GM18517 (cell line): ENCODE data around the gene ORAI2.

Experiments used
- ATAC-seq: cut with Tn5 transposase; IDR thresholded peaks from one replicate; pipeline ENCODE4 v1.9.1; 2021; ENCODE audit warnings: mild to moderate bottlenecking, moderate library complexity; ENCODE audit not compliant: unreplicated experiment

ORAI2 gene

GRCh38 chr7:102413611-102414010, 19.8 kb upstream of the ORAI2 start:
- no peak for ATAC-seq

DNA sequence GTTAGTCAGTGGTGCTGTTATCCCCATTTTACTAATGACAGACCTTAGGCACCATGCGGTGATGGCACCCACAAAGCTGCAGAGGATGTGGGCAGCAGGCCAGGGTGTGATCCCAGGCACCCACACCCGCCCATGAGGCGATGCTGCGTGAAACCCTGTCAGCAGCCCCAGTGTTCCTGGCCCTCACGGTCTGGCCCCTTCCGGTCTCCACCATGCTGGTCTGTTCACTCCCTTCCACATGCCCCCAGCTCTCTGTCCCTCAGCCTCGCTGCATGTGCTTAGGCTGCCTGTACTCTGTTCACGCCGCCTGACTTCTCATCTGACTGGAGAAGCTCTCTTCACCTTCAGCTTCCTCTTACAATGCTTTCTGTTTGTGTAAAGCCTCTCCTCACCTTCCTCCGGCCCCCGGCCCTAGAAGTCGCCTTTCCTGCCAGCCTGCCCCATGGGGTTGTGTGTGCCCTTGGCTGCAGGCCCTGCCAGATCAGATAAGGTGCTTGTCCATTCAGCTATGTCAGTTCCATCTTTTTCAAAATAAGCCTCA, 17.6 kb upstream of the ORAI2 start:
- no peak for ATAC-seq

DNA sequence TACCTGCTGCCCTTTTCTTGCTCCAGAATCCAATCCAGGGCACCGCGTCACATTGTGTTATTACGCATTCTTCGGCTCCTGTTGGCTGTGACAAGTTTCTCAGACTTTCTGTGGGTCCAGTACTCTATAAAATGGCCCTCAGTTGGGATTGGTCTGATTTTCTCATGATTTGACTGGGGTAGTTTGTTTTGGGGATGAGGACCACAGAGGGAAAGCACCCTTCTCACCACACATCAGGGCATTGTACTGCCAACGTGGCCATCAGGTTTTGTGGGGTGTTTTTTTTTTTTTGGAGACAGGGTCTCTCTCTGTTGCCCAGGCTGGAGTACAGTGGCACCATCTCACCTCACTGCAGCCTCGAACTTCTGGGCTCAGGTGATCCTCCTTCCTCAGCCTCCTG, 17.0 kb upstream of the ORAI2 start:
- ATAC-seq = no peak

- no peak for ATAC-seq
Measured at GRCh38 chr7:102417105-102417504, 16.3 kb upstream of the ORAI2 start.

DNA sequence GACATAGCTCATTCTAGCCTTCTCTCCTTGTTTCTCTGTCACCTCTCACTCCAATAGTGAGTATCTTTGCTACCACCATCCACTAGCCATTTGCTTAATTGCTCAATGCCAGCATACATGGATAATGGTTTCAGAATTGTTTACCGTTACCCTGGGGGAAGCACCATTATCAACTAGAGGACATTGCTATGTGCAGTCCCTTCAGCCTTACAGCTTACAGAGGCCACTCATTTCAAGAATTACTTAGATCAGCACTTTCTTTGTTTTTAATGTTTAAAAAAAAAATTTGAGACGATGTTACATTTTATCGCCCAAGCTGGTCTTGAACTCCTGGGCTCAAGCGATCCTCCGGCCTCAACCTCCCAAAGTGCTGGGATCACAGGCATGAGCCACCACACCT, 14.8 kb upstream of the ORAI2 start:
- ATAC-seq = no peak

DNA sequence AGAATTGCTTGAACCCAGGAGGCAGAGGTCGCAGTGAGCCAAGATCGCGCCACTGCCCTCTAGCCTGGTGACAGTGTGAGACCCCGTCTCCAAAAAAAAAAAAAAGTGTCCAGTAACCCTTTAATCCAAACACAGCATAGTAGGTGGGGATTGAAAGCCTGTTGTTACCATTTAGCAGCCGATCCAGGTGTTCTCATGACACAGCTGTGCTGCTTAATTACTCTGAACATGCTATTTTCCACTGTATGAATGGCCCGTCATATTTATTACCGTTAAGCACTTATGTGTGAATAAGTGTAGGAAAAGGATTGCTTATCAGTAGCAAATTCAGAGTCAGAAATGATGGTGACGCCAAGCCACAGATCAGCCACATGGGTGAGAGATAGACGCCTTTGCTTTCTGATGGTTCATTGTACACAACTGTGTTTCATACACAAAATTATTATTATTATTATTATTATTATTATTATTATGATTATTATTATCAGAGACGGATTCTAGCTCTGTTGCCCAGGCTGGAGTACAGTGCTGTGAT, 11.6 kb upstream of the ORAI2 start:
- no peak for ATAC-seq

DNA sequence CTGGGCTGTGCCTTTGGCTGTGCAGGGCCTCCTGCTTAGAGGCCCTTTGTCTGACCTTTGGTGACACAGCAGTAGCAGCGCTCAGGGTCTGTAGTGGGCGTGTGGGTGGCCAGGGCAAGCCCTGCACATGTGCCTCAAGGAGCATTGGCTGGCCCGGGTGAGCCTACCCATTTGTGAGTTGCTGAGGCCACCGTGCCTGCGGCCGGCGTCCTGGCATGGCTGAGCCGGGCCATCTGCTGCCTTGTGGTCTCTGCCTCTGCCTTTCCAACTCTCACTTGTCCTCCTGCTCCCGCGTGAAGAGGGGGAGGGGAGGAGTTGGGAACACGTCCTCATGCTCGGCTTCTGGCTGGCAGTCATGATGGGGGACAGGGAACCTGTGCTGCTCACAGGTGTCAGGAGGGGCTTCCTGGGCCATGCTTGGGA, 9.2 kb upstream of the ORAI2 start:
- no peak for ATAC-seq

DNA sequence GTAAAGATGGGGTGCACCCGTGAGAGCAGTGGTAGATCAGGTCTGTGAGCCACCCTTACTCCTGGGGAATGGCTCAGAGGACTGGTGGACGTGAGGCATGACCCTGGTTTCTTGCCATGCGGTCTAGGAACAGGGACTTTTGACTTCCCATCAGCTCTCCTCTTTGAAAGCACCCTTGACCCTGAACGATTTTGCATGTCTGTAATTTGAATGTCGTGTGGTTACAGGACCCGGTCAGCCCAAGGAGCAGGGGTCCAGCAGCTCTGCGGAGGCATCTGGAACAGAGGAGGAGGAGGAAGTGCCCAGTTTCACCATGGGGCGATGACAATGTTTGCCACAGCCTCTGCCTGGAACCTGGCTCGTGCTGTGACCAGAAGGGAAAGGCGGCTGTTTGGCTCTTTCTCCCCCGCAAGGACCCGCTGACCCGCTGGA, 8.6 kb upstream of the ORAI2 start:
- no peak for ATAC-seq

DNA sequence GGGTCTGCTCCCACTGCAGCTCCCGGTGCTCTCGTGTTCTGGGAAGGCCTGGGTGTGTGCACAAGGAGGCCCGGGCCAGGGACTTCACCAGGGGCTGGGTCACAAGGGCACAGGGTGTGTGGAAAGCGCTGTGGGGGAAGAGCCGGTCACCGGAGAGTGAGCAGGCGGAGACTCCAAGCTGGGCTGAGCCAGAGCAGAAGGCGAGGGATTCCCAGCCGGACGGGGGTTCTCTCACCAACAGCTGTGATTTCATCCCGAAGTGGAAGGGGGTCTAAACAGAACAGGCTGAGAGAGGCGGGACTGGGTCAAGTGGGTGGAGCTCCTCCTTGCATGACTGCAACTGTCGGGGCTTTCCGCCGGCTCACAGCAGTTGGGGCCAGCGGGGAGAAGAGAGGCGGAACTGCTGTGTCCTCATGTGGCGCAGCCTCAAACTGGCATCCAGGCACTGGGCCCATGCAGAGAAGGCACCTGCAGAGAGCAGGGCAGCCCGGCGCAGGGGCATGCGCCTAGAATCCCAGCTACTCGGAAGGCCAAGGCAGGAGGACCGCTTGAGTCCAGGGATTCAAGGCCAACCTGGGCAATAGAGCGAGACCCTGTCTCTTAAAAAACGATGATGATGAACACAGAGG, 7.6 kb upstream of the ORAI2 start:
- peak; percentile 64 for ATAC-seq

GRCh38 chr7:102426268-102427018, 6.9 kb upstream of the ORAI2 start:
- peak; percentile 57 for ATAC-seq

DNA sequence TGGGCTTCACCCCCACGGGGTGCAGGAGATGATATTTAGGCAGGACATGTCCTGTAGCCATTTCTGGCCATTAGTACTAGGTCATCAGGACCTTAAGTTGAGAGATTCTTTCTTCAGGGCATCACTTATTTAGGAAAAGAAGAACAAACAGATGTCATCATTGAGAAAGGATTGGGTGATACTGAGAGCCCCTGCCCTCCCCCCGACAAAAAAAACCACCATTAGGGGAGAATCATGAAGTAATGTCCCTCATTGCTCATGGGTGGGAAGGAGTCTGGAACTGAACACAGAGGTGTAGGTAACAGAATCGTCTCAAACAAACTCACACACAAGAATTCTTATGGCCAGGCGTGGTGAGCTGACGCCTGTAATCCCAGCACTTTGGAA, 6.4 kb upstream of the ORAI2 start:
- ATAC-seq = no peak

DNA sequence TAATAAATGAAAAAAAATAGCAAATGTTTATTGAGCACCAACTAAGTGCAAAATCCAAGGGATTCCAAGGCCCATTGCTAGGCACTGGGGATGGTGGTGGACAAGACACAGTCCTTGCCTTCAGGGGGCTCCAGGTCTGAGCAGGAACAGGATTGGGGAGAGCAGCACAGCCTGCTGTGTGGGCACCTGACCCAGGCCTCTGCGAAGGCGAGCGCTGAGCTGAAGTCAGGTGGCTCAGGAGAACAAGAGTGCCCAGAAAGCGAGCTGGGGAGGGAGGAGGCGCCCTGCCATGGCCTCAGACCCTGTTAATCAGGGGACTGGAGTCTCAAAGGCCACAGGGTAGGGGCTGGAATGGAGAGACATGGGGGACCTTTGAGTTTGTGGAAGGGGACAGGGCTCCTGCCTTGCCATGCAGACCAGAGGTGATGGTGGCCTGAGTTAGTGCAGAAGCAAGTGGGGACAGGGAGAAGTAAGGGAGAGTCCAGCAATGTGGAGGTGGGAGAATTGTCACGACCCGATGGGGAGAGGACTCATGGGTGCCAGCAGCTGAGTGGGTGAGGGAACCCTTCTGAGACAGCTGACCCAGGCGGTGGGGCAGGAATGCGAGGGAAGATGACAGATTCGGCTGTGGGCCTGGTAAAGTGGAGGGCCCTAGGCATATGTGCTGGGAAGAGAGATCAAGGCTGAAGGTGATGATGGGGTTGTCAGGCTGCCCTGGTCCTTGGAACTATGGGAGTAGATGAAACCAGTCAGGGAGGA, 4.1 kb upstream of the ORAI2 start:
- no peak for ATAC-seq

DNA sequence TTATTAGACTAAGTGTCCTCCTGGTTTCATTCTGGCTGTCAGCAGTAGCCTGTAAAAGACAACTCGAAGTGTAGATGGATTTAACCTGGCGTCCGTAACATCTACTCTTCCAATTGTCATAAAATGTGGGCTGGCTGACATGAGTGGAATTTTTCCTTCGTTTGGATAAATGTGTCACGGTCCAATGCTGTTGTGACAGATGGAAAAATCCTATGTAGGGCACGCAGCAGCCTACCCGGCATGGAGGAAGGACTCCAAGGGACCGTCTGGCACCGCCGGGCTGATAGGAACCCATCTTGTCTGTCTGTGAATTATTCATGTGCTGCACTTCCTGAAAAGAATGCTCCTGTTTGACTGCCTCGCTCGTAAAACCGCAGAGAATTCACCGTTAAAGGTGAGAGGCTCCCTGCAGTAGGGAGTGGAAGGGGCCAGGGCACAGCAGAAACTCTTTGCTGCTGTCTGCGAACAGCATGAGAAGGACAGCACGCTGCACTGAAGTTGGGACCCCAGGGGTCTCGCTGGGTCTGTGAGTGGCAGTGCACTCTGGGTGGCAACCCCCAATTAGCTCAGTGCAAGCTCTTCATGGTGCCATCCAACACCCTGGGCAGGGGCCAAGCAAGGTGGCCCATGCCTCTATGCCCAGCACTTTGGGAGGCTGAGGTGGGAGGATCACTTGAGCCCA, 1.6 kb upstream of the ORAI2 start:
- ATAC-seq = no peak

DNA sequence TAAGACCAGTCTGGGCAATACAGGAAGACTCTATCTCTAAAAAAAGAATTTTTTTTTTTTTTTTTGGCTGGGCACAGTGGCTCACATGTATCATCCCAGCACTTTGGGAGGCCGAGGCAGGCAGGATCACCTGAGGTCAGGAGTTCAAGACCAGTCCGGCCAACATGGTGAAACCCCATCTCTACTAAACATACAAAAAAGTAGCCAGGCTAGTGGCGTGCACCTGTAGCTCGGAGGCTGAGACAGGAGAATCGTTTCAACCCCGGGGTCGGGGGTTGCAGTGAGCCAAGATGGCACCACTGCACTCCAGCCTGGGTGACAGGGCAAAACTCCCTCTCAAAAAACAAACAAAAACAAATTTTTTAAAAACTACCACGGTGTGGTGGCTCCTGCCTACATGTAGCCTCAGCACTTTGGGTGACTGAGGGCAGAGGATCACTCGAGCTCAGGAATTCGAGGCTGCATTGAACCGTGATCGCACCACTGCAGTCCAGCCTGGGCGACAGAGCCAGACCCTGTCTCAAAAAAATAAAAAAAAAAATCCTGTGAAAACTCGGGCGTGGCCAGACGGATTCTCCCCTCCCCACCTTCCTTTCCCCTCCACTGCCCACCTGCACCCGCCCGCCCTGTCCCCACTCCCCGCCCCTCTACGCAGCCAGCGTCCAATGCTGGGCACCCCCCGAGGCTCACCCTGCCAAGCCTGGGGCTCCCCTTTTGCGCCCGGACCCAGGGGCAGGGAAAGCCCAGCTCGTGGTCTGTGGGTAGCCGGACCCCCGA, 745 bp upstream of the ORAI2 start:
- peak; percentile 23 for ATAC-seq

DNA sequence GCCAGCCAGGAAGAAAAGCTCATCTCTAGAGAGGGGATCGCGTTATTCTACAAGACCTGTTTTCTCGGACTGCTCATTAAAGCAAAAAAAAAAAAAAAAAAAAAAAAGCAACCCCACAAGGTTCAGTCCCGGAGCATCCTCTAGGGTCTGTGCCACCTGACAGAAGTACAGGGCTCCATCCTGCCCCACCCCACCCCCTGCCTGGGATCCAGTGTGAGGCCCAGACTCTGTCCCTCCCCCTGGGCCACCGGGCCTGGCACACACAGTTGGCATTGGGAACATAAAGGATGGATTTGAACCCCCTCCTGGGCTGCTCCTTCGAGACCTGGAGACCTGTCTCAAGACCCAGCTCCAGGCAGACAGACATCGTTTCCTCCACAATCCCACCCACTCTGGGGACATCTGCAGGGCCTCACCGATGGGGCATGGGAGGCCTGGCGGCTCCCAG, 688 bp downstream of the ORAI2 start:
- ATAC-seq = no peak

DNA sequence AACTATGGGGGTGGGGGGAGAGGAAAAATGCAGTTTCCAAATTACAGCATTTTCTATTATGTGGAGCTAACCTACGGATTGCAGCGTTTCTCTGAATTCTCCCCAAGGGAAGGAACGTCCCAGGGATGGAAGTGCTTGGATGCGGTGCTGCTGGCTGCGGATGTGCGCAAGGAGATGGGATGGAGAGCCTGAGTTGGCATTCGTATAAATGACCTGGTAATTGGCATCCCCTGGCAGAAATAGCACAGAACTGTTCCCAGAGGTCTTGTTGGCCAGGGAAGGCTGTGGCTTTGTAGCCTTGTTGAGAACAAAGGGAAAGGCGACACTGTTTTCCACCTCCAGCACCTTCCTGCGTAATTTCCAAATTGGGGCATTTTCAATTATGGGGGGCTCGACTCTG, 2.7 kb downstream of the ORAI2 start:
- ATAC-seq = no peak

- no peak for ATAC-seq
Measured at GRCh38 chr7:102439963-102440795, 6.8 kb downstream of the ORAI2 start.

GRCh38 chr7:102444961-102445673, 11.7 kb downstream of the ORAI2 start:
- peak; percentile 49 for ATAC-seq
